ENCODE data around the gene TAF1C. TPM values are rescaled to one million over a fixed set of nuclear protein-coding genes. Genes with fewer than 3 reads are reported as not detected.

TAF1C gene
- total RNA-seq, 1 donor = 19.5 TPM

GRCh38 chr16:84193480-84193879, 6.6 kb upstream of the TAF1C start:
- no peaks in the 10 kb centered on the region for H3K9me3 ChIP-seq (ENCODE audit: low read depth, low read length)

DNA sequence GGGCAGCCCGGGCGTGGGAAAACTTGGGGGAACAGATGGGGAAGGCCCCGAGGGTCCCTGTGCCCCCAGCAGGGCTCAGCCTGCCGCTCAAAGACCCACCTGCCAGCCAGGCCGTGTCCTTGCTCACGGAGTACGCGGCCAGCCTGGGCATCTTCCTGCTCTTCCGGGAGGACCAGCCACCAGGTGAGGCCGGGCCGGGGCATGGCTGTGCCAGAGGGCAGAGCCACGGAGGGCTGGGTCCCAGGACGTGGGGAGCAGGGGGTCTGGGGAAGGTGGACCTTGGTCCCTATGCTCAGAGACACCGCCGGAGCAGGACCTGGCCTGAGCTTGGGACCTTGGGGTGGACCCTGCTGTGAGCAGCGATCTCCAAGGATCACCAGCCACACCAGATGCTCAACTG, 4.6 kb upstream of the TAF1C start:
- Histone ChIP-seq H3K4me2 (ENCODE audit: insufficient read depth, low read length) (no peak overlapping the region), H3K9me3 (ENCODE audit: low read depth, low read length) (no peaks in the 10 kb centered on the region), H3K36me3 (ENCODE audit: insufficient read depth, low read length) (no peaks in the 10 kb centered on the region)

More at GRCh38 chr16:84193480-84193879, 6.6 kb upstream of the TAF1C start:
- TF ChIP-seq, protein P1, sequence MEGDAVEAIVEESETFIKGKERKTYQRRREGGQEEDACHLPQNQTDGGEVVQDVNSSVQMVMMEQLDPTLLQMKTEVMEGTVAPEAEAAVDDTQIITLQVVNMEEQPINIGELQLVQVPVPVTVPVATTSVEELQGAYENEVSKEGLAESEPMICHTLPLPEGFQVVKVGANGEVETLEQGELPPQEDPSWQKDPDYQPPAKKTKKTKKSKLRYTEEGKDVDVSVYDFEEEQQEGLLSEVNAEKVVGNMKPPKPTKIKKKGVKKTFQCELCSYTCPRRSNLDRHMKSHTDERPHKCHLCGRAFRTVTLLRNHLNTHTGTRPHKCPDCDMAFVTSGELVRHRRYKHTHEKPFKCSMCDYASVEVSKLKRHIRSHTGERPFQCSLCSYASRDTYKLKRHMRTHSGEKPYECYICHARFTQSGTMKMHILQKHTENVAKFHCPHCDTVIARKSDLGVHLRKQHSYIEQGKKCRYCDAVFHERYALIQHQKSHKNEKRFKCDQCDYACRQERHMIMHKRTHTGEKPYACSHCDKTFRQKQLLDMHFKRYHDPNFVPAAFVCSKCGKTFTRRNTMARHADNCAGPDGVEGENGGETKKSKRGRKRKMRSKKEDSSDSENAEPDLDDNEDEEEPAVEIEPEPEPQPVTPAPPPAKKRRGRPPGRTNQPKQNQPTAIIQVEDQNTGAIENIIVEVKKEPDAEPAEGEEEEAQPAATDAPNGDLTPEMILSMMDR (IDR thresholded peaks at IDR 0.05; ENCODE audit: extremely low read depth, low read depth, low read length) = no peak
- Histone ChIP-seq H3K4me3 (ENCODE audit: insufficient read depth, low read length) (no peak overlapping the region), H3K79me2 (ENCODE audit: insufficient read depth, low read length) (no peaks in the 10 kb centered on the region), H3K36me3 (ENCODE audit: insufficient read depth, low read length) (no peaks in the 10 kb centered on the region), H3K27me3 (ENCODE audit: insufficient read depth, low read length) (peaks cover 5% of the 10 kb centered on the region), H2AFZ (ENCODE audit: low read length) (no peak overlapping the region), H3K4me2 (ENCODE audit: insufficient read depth, low read length) (no peak overlapping the region), H4K20me1 (ENCODE audit: insufficient read depth, low read length) (no peaks in the 10 kb centered on the region), H3K27ac (ENCODE audit: low read depth, low read length) (no peak overlapping the region), H3K4me1 (ENCODE audit: insufficient read depth, low read length) (peaks cover under 1% of the 10 kb centered on the region)
- DNase-seq (ENCODE audit: insufficient read length, low spot score, missing footprints) = peak; percentile 35

DNA sequence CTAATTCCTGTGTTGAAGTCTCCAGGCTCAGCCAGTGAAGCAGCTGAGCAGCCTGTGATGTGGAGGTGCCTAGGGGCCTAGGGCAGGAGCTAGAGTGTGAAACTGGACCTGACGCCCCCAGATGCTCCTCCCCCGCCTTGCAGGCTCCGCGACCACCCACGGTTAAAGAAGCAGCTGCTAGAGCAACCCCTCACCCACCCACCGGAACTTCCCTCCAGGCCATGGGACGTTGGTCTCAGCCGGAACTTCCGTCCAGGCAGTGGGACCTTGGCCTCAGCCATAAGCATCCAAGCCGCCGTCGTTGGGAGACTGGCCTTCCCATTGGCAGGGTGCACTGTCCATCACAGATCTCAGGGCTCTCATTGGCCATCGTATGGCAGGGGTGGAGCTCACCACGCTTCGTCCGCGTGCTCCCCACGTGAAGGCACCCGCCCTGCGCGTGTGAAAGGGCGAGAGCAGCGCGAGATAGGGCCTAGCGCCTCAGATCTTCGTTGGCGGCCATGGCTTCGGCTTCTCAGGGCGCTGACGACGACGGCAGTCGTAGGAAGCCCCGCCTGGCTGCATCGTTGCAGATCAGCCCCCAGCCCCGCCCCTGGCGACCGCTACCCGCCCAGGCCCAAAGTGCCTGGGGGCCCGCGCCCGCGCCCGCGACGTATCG, 4.0 kb upstream of the TAF1C start, which contains the start of gene ADAD2:
Gene ADAD2 (plus strand): TSS at position 427 of the 658 bp plus-strand sequence. CDS start 74 bp downstream, at position 501.
- Histone ChIP-seq H3K9me3 (ENCODE audit: low read depth, low read length) (no peaks in the 10 kb centered on the region), H3K27me3 (ENCODE audit: insufficient read depth, low read length) (peaks cover 5% of the 10 kb centered on the region), H3K27ac (ENCODE audit: low read depth, low read length) (no peak within 1 kb of the TSS), H3K36me3 (ENCODE audit: insufficient read depth, low read length) (no peaks in the 10 kb centered on the region), H3K4me1 (ENCODE audit: insufficient read depth, low read length) (no peaks in the 10 kb centered on the region), H3K4me2 (ENCODE audit: insufficient read depth, low read length) (no peak within 1 kb of the TSS), H3K79me2 (ENCODE audit: insufficient read depth, low read length) (peaks cover 10% of the 10 kb centered on the region), H4K20me1 (ENCODE audit: insufficient read depth, low read length) (no peaks in the 10 kb centered on the region), H2AFZ (ENCODE audit: low read length) (no peak within 1 kb of the TSS), H3K4me3 (ENCODE audit: insufficient read depth, low read length) (no peak within 1 kb of the TSS)
- TF ChIP-seq, protein P1 (IDR thresholded peaks at IDR 0.05; ENCODE audit: extremely low read depth, low read depth, low read length) = no peak
- peak; percentile 86 for DNase-seq (ENCODE audit: insufficient read length, low spot score, missing footprints)

More for the DNA sequence above, 4.6 kb upstream of the TAF1C start:
- Histone ChIP-seq H3K4me3 (ENCODE audit: insufficient read depth, low read length) (no peak overlapping the region), H3K4me1 (ENCODE audit: insufficient read depth, low read length) (no peaks in the 10 kb centered on the region), H3K27me3 (ENCODE audit: insufficient read depth, low read length) (peaks cover 5% of the 10 kb centered on the region), H3K79me2 (ENCODE audit: insufficient read depth, low read length) (peaks cover 4% of the 10 kb centered on the region), H4K20me1 (ENCODE audit: insufficient read depth, low read length) (no peaks in the 10 kb centered on the region), H2AFZ (ENCODE audit: low read length) (no peak overlapping the region), H3K27ac (ENCODE audit: low read depth, low read length) (no peak overlapping the region)
- TF ChIP-seq, protein P1 (IDR thresholded peaks at IDR 0.05; ENCODE audit: extremely low read depth, low read depth, low read length) = no peak
- DNase-seq (ENCODE audit: insufficient read length, low spot score, missing footprints) = peak; percentile 35

DNA sequence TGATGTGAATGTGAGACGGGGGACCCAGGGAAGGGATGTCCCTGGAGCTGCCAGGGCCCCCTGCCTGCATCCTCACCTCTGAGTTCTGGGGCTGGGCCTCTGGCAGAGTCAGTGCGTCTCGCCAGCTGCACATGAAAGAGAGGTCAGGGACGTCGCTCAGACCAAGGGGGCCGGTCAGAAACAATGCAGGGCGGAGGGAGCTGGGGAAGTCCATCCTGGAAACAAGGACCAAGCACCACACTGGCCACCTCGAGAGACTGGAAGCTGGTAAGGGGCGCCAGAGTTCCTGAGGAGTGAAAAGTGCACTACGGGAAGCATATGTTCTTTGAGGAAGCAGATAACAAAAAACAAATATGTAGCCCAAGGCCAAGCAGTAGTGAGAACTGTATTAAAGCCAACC, 2.1 kb downstream of the TAF1C start:
- Histone ChIP-seq H3K79me2 (ENCODE audit: insufficient read depth, low read length) (peaks cover 39% of the 10 kb centered on the region), H4K20me1 (ENCODE audit: insufficient read depth, low read length) (peaks cover 10% of the 10 kb centered on the region), H3K27me3 (ENCODE audit: insufficient read depth, low read length) (no peaks in the 10 kb centered on the region), H3K27ac (ENCODE audit: low read depth, low read length) (no peak overlapping the region), H3K4me3 (ENCODE audit: insufficient read depth, low read length) (no peak overlapping the region), H3K4me1 (ENCODE audit: insufficient read depth, low read length) (no peaks in the 10 kb centered on the region), H3K4me2 (ENCODE audit: insufficient read depth, low read length) (no peak overlapping the region), H3K9me3 (ENCODE audit: low read depth, low read length) (no peaks in the 10 kb centered on the region), H2AFZ (ENCODE audit: low read length) (no peak overlapping the region), H3K36me3 (ENCODE audit: insufficient read depth, low read length) (peaks cover 25% of the 10 kb centered on the region)
- TF ChIP-seq, protein P1 (IDR thresholded peaks at IDR 0.05; ENCODE audit: extremely low read depth, low read depth, low read length) = no peak
- DNase-seq (ENCODE audit: insufficient read length, low spot score, missing footprints) = peak; percentile 58

Data from osteoblast (primary cell).